GM12874 (cell line): ENCODE measurements around the gene STAT5B.

ENCODE experiments used
- CTCF ChIP-seq: IDR thresholded peaks from 2 replicates; pipeline ENCODE4 v1.5.1; 2011; ENCODE audit warnings: low read depth, mild to moderate bottlenecking, control low read depth, low read length, moderate library complexity; ENCODE audit not compliant: insufficient read depth

Gene STAT5B

GRCh38 chr17:42284566-42284965 lies 8.4 kb upstream of the STAT5B start:
- TF ChIP-seq CTCF = no peak

DNA sequence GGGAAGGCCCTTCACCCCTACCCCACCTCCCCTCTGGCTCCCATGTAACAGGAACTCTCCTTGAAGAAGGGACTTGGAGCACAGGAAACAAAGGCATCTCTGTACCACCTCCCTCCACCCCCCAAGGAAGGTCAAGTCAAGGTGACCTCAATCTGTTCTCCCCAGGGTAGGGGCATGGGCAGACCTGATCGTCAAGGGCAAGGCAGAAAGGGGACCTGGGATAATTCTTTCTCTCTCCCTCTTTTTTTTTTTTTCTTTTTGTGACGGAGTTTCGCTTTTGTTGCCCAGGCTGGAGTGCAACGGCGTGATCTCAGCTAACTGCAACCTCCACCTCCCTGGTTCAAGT lies 7.8 kb upstream of the STAT5B start:
- no peak for TF ChIP-seq CTCF

DNA sequence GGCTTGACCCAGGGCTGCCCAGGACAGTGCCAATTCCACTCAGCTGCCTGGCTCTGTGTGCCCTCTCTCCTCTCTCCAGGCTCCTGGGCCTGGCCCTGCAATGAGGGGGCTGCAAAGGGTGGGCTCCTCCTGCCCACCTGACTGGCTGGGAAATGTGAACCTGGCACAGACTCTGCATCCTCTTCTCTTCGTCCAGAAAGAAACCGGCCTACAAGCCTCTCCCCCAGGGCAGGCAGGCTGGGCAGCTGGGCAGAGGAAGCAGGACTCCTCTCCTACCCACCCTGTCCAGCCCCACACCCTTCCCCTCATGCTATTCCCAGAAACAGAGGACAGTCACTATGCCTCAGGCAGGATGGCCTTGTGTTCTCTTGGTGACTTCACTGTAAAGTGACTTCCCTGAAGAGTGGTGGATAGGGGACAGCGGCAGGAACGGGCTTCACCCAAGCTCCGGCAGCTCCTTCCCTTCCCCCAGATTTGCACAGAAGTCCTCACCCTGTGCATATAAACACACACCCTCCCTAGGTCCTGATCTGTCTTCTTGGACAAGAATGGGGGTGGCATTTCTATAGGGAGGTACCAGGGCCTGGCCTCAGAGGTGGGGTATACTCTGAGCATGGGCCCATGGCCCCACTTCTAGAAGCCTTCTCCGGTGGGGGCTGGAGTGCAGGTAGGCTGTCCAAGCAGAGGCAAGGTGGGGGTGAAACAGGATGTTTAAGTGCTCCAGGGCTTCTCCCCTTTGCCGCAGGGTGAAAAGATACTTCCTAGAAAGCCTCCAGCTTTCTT lies 7.2 kb upstream of the STAT5B start:
- TF ChIP-seq CTCF = no peak

DNA sequence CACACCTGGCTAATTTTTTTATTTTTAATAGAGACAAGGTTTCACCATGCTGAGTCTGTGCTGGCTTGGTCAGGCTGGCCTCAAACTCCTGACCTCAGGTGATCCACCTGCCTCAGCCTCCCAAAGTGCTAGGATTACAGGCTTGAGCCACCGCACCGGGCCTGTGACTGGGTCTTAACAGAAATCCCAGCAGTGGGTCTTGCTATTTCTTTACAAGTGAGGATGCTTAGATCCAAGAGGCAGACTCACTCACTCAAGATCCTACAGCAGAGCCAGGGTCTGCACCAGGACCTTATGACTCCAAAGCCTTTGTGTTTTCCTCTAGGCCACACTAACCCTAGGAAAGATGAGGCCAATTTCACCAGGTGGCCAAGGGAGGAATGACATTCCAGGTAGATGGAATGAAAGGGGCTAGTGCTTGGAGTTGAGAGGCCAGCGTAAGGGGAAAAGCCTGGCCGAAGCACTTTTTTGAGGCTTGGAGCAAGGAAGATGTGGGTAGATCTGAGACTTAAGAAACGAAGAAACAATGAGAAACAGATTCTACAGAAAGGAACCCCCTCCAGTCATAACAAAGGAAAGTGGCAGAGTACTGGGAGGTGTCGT lies 6.4 kb upstream of the STAT5B start:
- TF ChIP-seq CTCF = no peak

DNA sequence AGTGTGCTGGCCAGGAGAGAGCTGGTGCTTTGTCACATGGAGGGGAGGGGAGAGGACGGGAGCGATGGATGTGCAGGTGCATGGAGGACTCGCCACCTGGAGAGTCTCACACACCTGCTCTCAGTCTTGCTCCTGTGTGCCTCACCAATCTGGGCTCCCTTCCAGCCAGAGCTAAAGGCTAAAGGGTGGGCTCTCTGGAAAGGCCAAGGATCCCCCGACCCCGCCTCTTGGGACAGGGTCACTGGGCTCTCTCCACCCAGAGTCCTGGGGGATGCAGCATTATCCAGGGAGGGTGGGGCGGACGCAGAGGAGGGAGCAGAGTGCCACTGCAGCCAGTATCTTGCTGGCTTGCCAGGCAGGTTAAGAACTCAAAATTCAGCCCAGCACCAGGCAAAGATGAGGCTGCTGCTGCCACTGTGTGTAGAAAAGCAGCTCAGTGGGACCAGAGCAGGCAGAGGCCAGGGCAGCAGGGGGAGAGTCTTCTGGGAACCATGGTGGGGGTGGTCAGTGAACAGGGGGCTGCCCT lies 5.4 kb upstream of the STAT5B start:
- no peak for TF ChIP-seq CTCF

- no peak for TF ChIP-seq CTCF
These were observed 3.8 kb upstream of the STAT5B start for GRCh38 chr17:42279776-42280630.

GRCh38 chr17:42277342-42277712 lies 1.1 kb upstream of the STAT5B start:
- no peak for TF ChIP-seq CTCF
